Chondrocyte (in vitro differentiated cells): ENCODE results near the gene MARK1. TPM values are rescaled to one million over a fixed set of nuclear protein-coding genes. Genes with fewer than 3 reads are reported as not detected.

Experiments
- DNase-seq: peaks from one replicate; pipeline ENCODE4 v3.0.0; 2021; ENCODE audit warnings: mixed read lengths, low spot score
- H3K27ac Mint-ChIP-seq: one replicate; pipeline ENCODE4 v1.8.0; 2021; ENCODE audit warnings: mild to moderate bottlenecking, moderate library complexity, mixed read lengths; ENCODE audit not compliant: unreplicated experiment
- H3K27me3 Mint-ChIP-seq: 2 replicates; pipeline ENCODE4 v1.8.0; 2021; ENCODE audit warnings: low read depth, mixed read lengths
- H3K36me3 Mint-ChIP-seq: 2 replicates; pipeline ENCODE4 v1.8.0; 2021; ENCODE audit warnings: low read depth, mixed read lengths
- H3K4me1 Mint-ChIP-seq: 2 replicates; pipeline ENCODE4 v1.8.0; 2021; ENCODE audit warnings: low read depth, mild to moderate bottlenecking, mixed read lengths
- H3K4me3 Mint-ChIP-seq: one replicate; pipeline ENCODE4 v1.8.0; 2021; ENCODE audit warnings: mild to moderate bottlenecking, moderate library complexity, mixed read lengths; ENCODE audit not compliant: unreplicated experiment
- H3K9me3 Mint-ChIP-seq: 2 replicates; pipeline ENCODE4 v1.8.0; 2021; ENCODE audit warnings: low read depth, mixed read lengths
- total RNA-seq: library from RNA; stranded (reverse); gene quantifications from 3 replicates; pipeline ENCODE4 v1.2.1, GENCODE V29; 2021
- TF ChIP-seq, protein P1 (sequence below): fragments of 200-600 bp; sonication (generic); IDR thresholded peaks from 2 replicates; pipeline ENCODE4 v1.5.0; 2021; ENCODE audit warnings: antibody characterized with exemption, mild to moderate bottlenecking, moderate library complexity

The MARK1 gene
- total RNA-seq, 1 donor from 2014 or later: 4.1 TPM

DNA sequence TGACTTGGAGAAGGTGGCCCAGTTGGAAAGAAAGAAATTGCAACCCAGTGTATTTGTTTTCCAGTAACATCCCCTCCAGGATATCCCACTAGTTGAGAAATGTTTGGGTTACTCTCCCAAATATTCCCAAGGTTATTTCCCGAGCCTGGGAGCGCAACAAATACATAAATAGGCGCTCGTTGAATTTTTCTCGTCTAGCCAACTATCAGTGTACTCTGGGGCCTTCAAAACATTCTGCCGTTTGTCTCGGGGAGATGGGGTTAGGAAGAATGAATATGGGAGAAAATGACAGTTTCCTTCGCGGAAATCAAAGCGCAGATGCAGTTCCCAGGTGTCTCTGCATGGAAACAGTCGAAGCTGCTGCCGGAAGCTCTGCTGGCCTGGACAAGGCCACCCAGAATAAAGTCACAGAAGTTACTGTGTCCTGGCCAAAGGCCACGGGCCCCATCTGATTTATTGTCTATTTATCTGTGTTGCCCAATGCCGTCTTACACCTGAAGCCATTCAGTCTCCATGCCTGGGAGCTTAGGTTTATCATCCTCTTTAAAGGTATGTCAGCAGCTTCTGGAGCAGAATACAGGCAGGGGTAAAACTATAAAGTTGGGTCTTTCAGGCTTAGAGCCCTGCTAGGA lies 163.2 kb downstream of the MARK1 start:
- H3K27ac Mint-ChIP-seq: no peak overlapping the region
- TF ChIP-seq, protein P1, sequence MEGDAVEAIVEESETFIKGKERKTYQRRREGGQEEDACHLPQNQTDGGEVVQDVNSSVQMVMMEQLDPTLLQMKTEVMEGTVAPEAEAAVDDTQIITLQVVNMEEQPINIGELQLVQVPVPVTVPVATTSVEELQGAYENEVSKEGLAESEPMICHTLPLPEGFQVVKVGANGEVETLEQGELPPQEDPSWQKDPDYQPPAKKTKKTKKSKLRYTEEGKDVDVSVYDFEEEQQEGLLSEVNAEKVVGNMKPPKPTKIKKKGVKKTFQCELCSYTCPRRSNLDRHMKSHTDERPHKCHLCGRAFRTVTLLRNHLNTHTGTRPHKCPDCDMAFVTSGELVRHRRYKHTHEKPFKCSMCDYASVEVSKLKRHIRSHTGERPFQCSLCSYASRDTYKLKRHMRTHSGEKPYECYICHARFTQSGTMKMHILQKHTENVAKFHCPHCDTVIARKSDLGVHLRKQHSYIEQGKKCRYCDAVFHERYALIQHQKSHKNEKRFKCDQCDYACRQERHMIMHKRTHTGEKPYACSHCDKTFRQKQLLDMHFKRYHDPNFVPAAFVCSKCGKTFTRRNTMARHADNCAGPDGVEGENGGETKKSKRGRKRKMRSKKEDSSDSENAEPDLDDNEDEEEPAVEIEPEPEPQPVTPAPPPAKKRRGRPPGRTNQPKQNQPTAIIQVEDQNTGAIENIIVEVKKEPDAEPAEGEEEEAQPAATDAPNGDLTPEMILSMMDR: no peak
- peak overlapping the region; percentile 85 for H3K4me3 Mint-ChIP-seq
- H3K27me3 Mint-ChIP-seq: peaks cover 10% of the 10 kb centered on the region
- no peaks in the 10 kb centered on the region for H3K36me3 Mint-ChIP-seq
- no peaks in the 10 kb centered on the region for H3K9me3 Mint-ChIP-seq
- no peak for DNase-seq
- H3K4me1 Mint-ChIP-seq: peaks cover 14% of the 10 kb centered on the region

DNA sequence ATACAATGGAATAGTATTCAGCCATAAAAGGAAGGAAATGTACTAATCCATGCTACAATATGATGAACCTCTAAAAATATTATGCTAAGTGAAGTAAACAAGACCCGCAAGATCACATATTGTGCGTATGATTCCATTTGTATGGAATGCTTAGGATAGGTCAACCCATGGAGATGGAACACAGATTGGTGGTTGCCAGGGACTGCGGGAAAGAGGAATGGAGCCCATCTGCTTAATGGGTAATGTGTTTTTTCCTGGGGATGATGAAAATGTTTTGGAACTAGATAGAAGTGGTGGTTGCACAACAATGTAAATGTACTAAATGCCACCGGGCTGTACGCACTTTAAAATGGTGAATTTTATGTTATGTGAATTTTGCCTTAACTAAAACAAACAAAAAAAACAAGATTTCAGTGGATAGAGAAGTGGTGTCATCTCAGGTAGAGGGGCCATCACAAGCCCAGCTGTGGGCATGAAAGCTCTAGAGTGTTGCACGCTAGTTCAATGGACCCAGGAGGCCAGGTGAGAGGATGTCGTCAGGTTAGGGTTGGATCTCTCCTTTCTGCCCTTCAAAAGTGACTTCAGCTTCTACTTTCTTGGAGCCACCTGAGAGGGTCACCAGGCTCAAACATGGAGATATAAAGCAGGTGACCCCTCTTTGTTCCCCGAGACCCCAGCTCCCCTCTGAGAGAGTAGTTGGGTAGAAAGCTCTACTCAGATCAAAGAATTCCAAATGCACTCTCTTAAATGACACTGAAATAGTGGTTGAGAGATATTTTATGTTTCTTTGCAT lies 164.7 kb downstream of the MARK1 start:
- Mint-ChIP-seq H3K36me3 (peaks cover 2% of the 10 kb centered on the region), H3K4me3 (no peak overlapping the region), H3K27me3 (peaks cover 10% of the 10 kb centered on the region), H3K9me3 (no peaks in the 10 kb centered on the region), H3K27ac (no peak overlapping the region), H3K4me1 (peaks cover 14% of the 10 kb centered on the region)
- TF ChIP-seq, protein P1: no peak
- no peak for DNase-seq

DNA sequence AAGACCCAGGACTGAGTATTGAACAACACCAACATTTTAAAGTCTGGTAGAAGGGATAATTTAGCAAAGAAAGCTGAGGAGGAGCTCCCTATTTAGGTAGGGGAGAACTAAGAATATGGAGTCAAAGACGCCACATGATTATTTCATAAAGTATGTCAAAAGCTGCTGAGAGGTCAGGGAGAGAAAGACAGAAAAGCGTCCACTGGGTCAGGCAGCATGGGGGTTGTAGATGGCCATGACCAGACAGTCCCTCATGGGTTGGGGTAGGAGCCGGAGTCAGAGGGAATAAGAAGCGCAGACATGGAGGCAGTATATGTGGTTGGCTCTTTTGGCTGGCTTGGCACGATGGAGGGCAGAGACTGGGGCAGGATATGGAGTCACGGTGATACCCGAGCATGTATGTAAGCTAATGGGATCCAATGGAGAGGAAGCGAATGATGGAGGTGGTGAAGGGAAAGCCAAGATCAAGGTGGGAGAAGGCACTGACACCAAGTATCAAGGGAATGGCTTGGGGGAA lies 167.0 kb downstream of the MARK1 start:
- H3K9me3 Mint-ChIP-seq: no peaks in the 10 kb centered on the region
- H3K36me3 Mint-ChIP-seq: peaks cover 2% of the 10 kb centered on the region
- TF ChIP-seq, protein P1: no peak
- no peak overlapping the region for H3K27ac Mint-ChIP-seq
- H3K4me3 Mint-ChIP-seq: no peak overlapping the region
- no peak for DNase-seq
- peaks cover 11% of the 10 kb centered on the region for H3K4me1 Mint-ChIP-seq
- peaks cover 7% of the 10 kb centered on the region for H3K27me3 Mint-ChIP-seq

DNA sequence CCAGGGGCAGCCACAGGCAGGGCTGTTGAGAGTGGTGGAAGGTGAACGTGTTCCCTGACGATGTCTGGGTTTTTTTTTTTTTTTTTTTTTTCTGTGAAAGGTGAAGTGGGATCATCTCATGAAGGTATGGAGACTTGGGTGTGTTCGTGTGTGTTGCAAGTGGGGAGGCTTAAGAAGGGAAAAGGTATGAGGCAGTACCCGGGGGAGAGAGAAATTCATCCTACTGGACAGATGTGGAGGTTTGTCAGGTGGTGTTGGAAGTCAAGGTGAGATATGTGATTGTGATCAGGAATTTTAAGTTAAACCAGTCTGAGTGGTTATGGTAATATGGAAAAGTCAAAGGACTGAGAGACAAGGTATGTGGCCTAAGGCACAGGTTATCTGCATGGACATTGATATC lies 167.5 kb downstream of the MARK1 start:
- H3K9me3 Mint-ChIP-seq: no peaks in the 10 kb centered on the region
- H3K4me3 Mint-ChIP-seq: no peak overlapping the region
- TF ChIP-seq, protein P1: no peak
- no peak for DNase-seq
- peaks cover 2% of the 10 kb centered on the region for H3K36me3 Mint-ChIP-seq
- peaks cover 4% of the 10 kb centered on the region for H3K27me3 Mint-ChIP-seq
- H3K4me1 Mint-ChIP-seq: peaks cover 7% of the 10 kb centered on the region
- H3K27ac Mint-ChIP-seq: no peak overlapping the region

DNA sequence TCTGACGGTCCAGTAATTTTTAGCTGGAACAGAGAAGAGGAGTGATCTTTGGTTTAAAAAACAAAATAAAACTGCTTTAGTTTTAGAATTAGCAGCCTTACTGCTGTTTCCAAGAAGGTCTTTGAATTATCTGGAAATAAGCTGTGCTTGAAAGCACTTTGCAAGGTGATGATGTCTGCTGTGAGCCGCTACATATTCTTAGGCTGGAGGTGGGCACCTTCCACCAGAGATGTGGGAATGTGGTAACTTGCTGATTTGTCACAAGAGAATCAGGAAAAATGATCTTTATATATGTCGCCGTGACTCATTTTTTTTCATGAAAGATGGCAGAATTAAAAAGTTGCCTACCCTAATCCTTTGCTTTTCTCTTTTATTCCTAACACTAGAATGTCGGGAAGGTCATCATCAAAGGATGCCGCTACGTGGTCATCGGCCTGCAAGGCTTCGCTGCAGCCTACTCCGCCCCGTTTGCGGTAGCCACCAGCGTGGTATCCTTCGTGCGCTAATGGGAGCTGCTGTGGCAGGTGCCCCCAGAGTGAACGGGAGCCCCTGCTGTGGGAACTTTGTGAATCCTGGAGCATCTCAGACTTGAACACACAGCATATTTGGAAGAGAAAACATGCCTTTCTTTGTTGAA lies 168.4 kb downstream of the MARK1 start:
- DNase-seq: no peak
- Mint-ChIP-seq H3K9me3 (no peaks in the 10 kb centered on the region), H3K4me1 (peaks cover under 1% of the 10 kb centered on the region), H3K4me3 (no peak overlapping the region), H3K27me3 (peaks cover 4% of the 10 kb centered on the region), H3K36me3 (peaks cover 2% of the 10 kb centered on the region), H3K27ac (no peak overlapping the region)
- TF ChIP-seq, protein P1: no peak
